Spleen (tissue), 7 donors: Measurements from ENCODE around the gene LARP4.

ENCODE experiments used
- POLR2AphosphoS5 ChIP-seq, 3 donors: sonication (generic); formaldehyde crosslinking; IDR thresholded peaks; one replicate each; pipeline ENCODE4 v1.5.1; 2017; ENCODE audit warnings: antibody characterized with exemption in 3 of 3
- TF ChIP-seq, protein P1 (sequence below), 11 experiments: fragments of 200-600 bp in 7 of 11; fragments of 450-650 bp in 4 of 11; sonication (generic) in 4 of 11; IDR thresholded peaks in 8 of 11; conservative IDR thresholded peaks in 3 of 11; 1 replicate in 7 of 11; 2 replicates in 4 of 11; pipeline versions ENCODE4 v1.4.0 to v1.8.0; 2016 to 2021; ENCODE audit warnings: antibody characterized with exemption in 11 of 11, inconsistent platforms in 4 of 11, mild to moderate bottlenecking in 1 of 11
- donor health status: DM: no; HTN: no; CAD: no; lungs with moderate emphysema.
- donor health status: DM: no; HTN: no; CAD: no.
- donor health status: DM: no; HTN: no; CAD: no.

DNA sequence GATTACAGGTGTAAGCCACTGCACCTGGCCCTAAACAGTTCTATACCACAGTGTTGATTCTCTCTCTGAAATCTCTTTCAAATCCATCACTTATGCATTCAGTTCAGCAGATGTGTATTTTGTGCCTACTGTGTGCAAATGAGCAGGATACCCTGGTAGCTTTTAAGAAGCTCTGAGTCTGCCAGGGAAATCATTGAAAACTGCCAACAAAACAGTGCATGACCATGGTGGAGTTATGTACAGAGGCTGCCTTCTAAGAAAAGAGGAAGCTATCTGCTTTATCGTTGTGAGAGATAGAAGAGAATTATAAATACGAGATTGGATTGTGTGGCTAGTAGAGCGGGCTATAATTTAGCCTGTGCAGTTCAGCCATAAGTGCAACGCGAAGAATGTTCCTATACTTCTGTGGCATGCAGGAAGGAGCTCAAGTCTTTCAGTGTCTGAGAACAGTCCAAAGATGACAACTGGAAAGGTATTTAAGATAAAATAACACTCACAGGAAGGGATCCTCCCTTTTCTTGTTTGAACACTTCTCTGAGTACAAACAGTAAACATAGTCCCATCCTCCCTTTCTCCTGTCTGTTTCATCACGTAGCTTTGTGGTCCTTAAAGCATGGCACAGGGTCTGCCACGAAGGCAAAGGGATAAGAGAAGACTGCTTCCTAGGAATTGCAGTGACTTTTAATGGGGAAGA lies 108.4 kb downstream of the LARP4 start:
- TF ChIP-seq, protein P1, sequence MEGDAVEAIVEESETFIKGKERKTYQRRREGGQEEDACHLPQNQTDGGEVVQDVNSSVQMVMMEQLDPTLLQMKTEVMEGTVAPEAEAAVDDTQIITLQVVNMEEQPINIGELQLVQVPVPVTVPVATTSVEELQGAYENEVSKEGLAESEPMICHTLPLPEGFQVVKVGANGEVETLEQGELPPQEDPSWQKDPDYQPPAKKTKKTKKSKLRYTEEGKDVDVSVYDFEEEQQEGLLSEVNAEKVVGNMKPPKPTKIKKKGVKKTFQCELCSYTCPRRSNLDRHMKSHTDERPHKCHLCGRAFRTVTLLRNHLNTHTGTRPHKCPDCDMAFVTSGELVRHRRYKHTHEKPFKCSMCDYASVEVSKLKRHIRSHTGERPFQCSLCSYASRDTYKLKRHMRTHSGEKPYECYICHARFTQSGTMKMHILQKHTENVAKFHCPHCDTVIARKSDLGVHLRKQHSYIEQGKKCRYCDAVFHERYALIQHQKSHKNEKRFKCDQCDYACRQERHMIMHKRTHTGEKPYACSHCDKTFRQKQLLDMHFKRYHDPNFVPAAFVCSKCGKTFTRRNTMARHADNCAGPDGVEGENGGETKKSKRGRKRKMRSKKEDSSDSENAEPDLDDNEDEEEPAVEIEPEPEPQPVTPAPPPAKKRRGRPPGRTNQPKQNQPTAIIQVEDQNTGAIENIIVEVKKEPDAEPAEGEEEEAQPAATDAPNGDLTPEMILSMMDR (IDR thresholded peaks at IDR 0.05 in 8 of 11, conservative IDR thresholded peaks at IDR 0.05 in 3 of 11): no peak
- TF ChIP-seq POLR2AphosphoS5 (IDR thresholded peaks at IDR 0.05): no peak
